ENCODE results near the gene NXPH4.

- TF ChIP-seq EZH2 (IDR thresholded peaks at IDR 0.05) (no peak), CTCF (IDR thresholded peaks at IDR 0.05) (no peak), EZH2phosphoT487 (IDR thresholded peaks at IDR 0.05) (no peak)
Measured at GRCh38 chr12:57181072-57181471, 35.5 kb upstream of the NXPH4 start.

Measured in neural progenitor cell (in vitro differentiated cells).